Left renal pelvis (tissue), 4 donors: ENCODE results near the gene MYL9. TPM values are rescaled to one million over a fixed set of nuclear protein-coding genes. Genes with fewer than 3 reads are reported as not detected.

ENCODE experiments used
- DNase-seq, 4 donors: peaks; one replicate each; pipeline ENCODE4 v3.0.0-alpha.2; 2013; ENCODE audit warnings: low read depth in 4 of 4, low spot score in 3 of 4
- polyA plus RNA-seq, 4 donors: library from polyadenylated mRNA; unstranded; fragments of 120-200 nt; gene quantifications; one replicate each; pipeline ENCODE4 v1.2.1, GENCODE V29; 2013; ENCODE audit not compliant: insufficient read length in 4 of 4

The MYL9 gene
- polyA plus RNA-seq, 4 donors = 209 to 276 (median 261) TPM

DNA sequence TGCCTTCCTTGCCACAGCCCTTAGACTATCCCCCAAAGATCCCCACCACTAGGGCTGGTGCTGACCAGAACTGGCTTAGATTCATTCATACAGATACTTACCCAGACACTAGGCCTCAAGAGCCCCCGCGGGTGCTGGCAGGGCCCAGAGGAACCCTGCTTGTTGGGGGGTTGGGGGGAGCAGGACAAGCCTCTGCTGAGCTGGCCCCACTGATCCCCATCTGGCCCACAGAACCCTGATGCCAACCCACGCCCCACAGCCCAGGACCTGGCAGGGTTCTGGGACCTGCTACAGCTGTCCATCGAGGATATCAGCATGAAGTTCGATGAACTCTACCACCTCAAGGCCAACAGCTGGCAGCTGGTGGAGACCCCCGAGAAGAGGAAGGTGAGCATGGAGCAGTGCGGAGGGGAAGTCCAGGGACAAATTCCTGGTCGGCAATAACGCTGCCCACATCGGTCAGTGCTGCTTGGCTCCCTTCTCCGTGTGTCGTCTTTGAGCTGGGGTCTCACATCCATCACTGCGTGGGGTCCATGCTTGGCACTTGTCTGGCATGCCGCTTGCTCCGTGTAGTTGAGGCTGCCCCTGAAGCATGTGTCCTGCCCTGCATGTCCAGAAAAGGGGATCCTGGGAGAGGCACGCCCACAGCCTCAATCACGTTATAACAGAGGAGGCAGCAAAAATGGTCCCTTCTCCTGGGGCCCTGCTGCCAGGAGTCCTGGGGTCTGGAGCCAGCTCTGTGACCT, 15.5 kb upstream of the MYL9 start:
- no peak for DNase-seq

DNA sequence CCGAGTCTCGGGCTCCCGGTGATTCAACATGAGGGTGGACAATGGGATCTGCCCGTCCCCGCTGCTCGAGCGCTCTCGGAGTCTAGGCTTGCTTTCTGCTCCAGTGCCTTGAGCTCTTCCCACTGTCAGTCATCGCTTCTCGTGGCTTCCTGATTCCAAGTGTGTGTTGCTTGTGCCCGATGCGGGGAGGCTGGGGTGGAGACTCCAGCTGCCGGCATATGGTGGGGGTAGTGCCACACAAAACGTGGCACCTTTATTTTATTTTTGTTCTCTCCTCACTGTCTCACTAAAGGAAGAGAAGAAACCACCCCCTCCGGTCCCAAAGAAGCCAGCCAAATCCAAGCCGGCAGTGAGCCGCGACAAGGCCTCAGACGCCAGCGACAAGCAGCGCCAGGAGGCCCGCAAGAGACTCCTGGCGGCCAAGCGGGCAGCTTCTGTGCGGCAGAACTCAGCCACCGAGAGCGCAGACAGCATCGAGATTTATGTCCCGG, 14.8 kb upstream of the MYL9 start:
- DNase-seq = no peak

- DNase-seq = no peak
Observed at GRCh38 chr20:36527331-36528125, 13.8 kb upstream of the MYL9 start.

- no peak for DNase-seq
Observed at GRCh38 chr20:36528176-36528874, 13.0 kb upstream of the MYL9 start.

GRCh38 chr20:36528875-36529417, 12.4 kb upstream of the MYL9 start:
- DNase-seq = no peak

DNA sequence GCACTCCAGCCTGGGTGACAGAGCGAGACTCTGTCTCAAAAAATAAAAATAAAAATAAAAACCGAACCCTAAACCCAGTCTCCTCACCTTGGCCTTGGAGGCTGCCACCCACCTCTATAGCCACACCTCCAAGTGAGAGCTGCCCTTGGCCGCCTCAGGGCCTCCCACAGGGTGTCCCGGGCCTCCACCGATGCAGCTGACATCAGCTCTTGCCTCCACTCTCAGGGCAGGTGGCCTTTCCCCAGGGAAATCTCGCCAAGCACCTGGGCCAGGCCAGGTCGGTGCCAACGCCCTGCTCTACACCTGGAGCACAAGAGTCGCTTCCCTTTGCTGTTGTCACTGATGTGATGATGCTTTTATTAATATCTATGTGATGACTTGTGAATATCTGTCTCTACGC, 8.9 kb upstream of the MYL9 start:
- no peak for DNase-seq

- no peak for DNase-seq
Observed at GRCh38 chr20:36532822-36533221, 8.5 kb upstream of the MYL9 start.

DNA sequence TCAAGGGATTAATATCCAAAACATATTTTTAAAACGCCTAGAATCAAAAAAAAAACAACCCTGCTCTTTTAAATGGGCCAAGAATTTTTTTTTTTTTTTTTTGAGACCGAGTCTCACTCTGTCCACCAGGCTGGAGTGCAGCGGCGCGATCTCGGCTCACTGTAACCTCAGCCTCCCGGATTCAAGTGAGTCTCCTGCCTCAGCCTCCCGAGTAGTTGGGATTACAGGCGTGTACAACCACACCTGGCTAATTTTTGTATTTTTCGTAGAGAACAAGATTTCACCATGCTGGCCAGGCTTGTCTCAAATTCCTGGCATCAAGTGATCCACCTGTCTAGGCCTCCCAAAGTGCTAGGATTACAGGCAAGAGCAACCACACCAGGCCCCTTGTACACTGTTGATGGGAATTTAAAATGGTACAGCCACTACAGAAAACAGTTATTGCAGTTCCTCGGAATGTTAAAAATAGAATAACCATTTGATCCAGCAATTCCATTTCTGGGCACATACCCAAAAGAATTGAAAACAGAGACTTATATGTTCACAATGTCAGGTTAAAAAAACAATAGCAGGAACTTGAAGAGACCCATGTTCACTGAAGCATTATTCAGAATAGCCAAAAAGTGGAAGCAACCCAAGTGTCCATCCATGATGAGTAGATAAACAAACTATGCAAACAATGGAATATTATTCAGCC, 3.1 kb upstream of the MYL9 start:
- DNase-seq = no peak

- no peak for DNase-seq
Observed at GRCh38 chr20:36540551-36541211, 638 bp upstream of the MYL9 start.

GRCh38 chr20:36541768-36542488, 609 bp downstream of the MYL9 start:
- no peak for DNase-seq

- DNase-seq = no peak
Observed at GRCh38 chr20:36542516-36543183, 1.3 kb downstream of the MYL9 start.

DNA sequence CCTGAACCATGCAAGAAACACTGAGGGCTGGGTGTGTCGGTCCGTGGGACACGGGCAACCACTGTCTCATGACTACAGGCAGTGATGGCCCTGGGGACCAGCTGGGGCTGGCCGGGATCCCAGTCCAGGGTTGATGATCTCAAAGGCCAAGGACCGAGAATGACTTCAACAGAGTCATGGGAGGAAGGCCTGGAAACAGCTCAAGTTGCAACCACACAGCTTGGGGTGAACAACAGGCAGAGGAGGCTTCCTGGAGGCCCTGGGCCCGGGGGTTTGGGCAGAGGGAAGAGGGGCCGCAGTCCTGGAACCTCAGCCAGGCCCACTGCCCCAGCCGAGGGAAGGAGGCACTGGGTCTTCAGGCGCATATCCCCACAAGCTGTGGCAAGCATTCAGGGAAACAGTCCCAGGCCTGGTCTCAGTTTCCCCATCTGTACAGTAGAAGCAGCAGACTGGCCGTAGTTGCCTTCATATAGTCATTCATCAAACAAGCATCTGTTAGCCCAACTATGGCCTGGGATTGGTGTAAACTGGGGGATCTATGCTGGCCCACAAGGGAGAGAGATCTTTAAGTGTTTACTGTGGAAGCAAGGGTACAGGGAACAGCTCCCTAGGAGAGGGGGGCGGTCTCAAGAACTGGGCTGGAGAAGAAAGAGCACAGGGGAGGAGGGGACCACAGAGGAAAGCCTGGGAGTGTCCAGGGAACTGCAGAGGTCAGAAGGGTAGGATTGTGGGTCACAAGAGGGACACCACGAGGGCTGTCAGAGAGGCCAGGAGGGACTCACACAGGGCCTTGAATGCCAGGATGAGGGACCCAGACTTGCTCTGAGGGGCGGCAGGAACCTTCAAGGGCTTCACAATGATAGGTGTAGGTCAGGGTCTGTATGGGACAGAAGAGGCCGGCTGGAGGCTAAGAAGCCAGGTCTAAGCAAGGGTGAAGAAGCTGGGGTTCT, 2.1 kb downstream of the MYL9 start:
- DNase-seq = no peak

- no peak for DNase-seq
Observed at GRCh38 chr20:36544134-36545018, 3.1 kb downstream of the MYL9 start.

GRCh38 chr20:36546111-36546736, 4.9 kb downstream of the MYL9 start:
- no peak for DNase-seq

GRCh38 chr20:36547186-36548005, 6.1 kb downstream of the MYL9 start:
- DNase-seq = no peak
